HG03064 (cell line): ENCODE data around the gene OPN1SW.

Source experiments
- ATAC-seq: cut with Tn5 transposase; IDR thresholded peaks from one replicate; pipeline ENCODE4 v1.9.1; 2021; ENCODE audit warnings: low read depth; ENCODE audit not compliant: unreplicated experiment

OPN1SW gene

GRCh38 chr7:128767475-128768110 lies 8.0 kb downstream of the OPN1SW start:
- no peak for ATAC-seq

- no peak for ATAC-seq
These were observed 12.1 kb downstream of the OPN1SW start for GRCh38 chr7:128763541-128763940.

GRCh38 chr7:128759242-128759641 lies 16.4 kb downstream of the OPN1SW start:
- ATAC-seq: no peak

- no peak for ATAC-seq
These were observed 17.0 kb downstream of the OPN1SW start for GRCh38 chr7:128758553-128758952.

GRCh38 chr7:128757203-128757602 lies 18.4 kb downstream of the OPN1SW start:
- no peak for ATAC-seq

- ATAC-seq: no peak
These were observed 19.6 kb downstream of the OPN1SW start for GRCh38 chr7:128755819-128756476.

GRCh38 chr7:128755075-128755818 lies 20.3 kb downstream of the OPN1SW start:
- ATAC-seq: no peak

GRCh38 chr7:128752251-128752650 lies 23.3 kb downstream of the OPN1SW start:
- ATAC-seq: no peak

GRCh38 chr7:128747327-128748079 lies 28.1 kb downstream of the OPN1SW start:
- ATAC-seq: no peak

- ATAC-seq: no peak
These were observed 29.9 kb downstream of the OPN1SW start for GRCh38 chr7:128745706-128746105.

- no peak for ATAC-seq
These were observed 31.2 kb downstream of the OPN1SW start for GRCh38 chr7:128744366-128744905.

- ATAC-seq: no peak
These were observed 32.4 kb downstream of the OPN1SW start for GRCh38 chr7:128743112-128743772.

- no peak for ATAC-seq
These were observed 33.4 kb downstream of the OPN1SW start for GRCh38 chr7:128742206-128742605.

- no peak for ATAC-seq
These were observed 34.1 kb downstream of the OPN1SW start for GRCh38 chr7:128741491-128741890.

- ATAC-seq: no peak
These were observed 34.6 kb downstream of the OPN1SW start for GRCh38 chr7:128740996-128741395.

GRCh38 chr7:128739990-128740682 lies 35.5 kb downstream of the OPN1SW start:
- no peak for ATAC-seq

- peak; percentile 95 for ATAC-seq
These were observed 36.3 kb downstream of the OPN1SW start, which contains the start of gene CALU for GRCh38 chr7:128739048-128739962. CALU (plus strand) TSS chr7:128739359; CDS start chr7:128748584, 9,225 bp downstream.

- peak; percentile 2 for ATAC-seq
These were observed 37.0 kb downstream of the OPN1SW start for GRCh38 chr7:128738570-128739047.
